ENCODE results near the gene MBD3L2B. TPM values are rescaled to one million over a fixed set of nuclear protein-coding genes. Genes with fewer than 3 reads are reported as not detected.

The MBD3L2B gene
- total and polyA plus RNA-seq, 9 of the 15 experiments (the other 6 are each of a cell fraction or from before 2014, with no cell fraction given), result not detected

- TF ChIP-seq PATZ1 (CRISPR knock-in tag; IDR thresholded peaks at IDR 0.05; ENCODE audit: borderline replicate concordance) (no peak), ZNF609 (CRISPR knock-in tag; IDR thresholded peaks at IDR 0.05; ENCODE audit: borderline replicate concordance) (no peak), SIN3A (IDR thresholded peaks at IDR 0.05; ENCODE audit: borderline replicate concordance in 2 of 2, control insufficient read depth in 1 of 2, low read depth in 2 of 2, low read length in 2 of 2) (peak; percentile 86 to 96; a peak in 3 of 4 replicates), ELK3 (CRISPR knock-in tag; IDR thresholded peaks at IDR 0.05) (no peak), SMARCA5 (IDR thresholded peaks at IDR 0.05) (no peak), U2AF1 (optimal IDR thresholded peaks at IDR 0.05; ENCODE audit: low read depth, low read length) (no peak), RBM22 (IDR thresholded peaks at IDR 0.05; ENCODE audit: low read depth, low read length, poor library complexity, severe bottlenecking) (no peak), RBM34 (IDR thresholded peaks at IDR 0.05; ENCODE audit: borderline replicate concordance, insufficient read depth, low read length) (no peak), POLR3A (IDR thresholded peaks at IDR 0.05; ENCODE audit: borderline replicate concordance, extremely low read depth, insufficient read depth, insufficient read length) (no peak), TRIM24 (IDR thresholded peaks at IDR 0.05) (peak in 1 of 2 experiments; percentile 79; a peak in 2 of 4 replicates), ZBTB43 (CRISPR knock-in tag; IDR thresholded peaks at IDR 0.05) (no peak), DDX20 (tag; IDR thresholded peaks at IDR 0.05; ENCODE audit: low read depth) (no peak), TEAD4 (IDR thresholded peaks at IDR 0.05; ENCODE audit: low read length) (no peak), TEAD4 (CRISPR knock-in tag; IDR thresholded peaks at IDR 0.05; ENCODE audit: borderline replicate concordance) (no peak; the same call in 1 of the 2 replicates), OTX1 (CRISPR knock-in tag; IDR thresholded peaks at IDR 0.05) (0 out of 2 replicates have a peak, but pooled peaks have one; percentile 49), SP2 (IDR thresholded peaks at IDR 0.05; ENCODE audit: extremely low read depth, low read depth, low read length, poor library complexity, severe bottlenecking) (no peak), ZBTB17 (CRISPR knock-in tag; IDR thresholded peaks at IDR 0.05) (no peak)
Measured at GRCh38 chr19:7069042-7069903, 48.0 kb upstream of the MBD3L2B start, which contains the start of gene ZNF557 (continued).
